Stomach (tissue), 9 donors: Measurements from ENCODE around the gene LAD1. TPM values are rescaled to one million over a fixed set of nuclear protein-coding genes. Genes with fewer than 3 reads are reported as not detected.
A peak's percentile ranks its signal among the peaks of the same experiment; 100 is the strongest.

ENCODE experiments used
- DNase-seq, 2 donors: peaks; one replicate each; pipeline versions ENCODE4 v3.0.0 to v3.0.0-alpha.2; 2013 to 2019
- H3K27ac ChIP-seq, 5 donors: fragments of 200-600 bp in 4 of 5; sonication (generic) in 4 of 5; one replicate each; pipeline ENCODE4 v1.5.1; 2013 to 2019; ENCODE audit warnings: mild to moderate bottlenecking in 1 of 5, moderate library complexity in 1 of 5
- H3K27me3 ChIP-seq, 3 donors: fragments of 200-600 bp; sonication (generic); one replicate each; pipeline ENCODE4 v1.5.1; 2017 to 2019; ENCODE audit warnings: mixed run types in 1 of 3
- H3K36me3 ChIP-seq, 4 donors: fragments of 200-600 bp; sonication (generic); 1 replicate in 3 of 4; 2 replicates in 1 of 4; pipeline ENCODE4 v1.5.1; 2016 to 2019
- H3K4me1 ChIP-seq, 4 donors: fragments of 200-600 bp; sonication (generic); one replicate each; pipeline ENCODE4 v1.5.1; 2016 to 2019
- H3K4me3 ChIP-seq, 4 donors: fragments of 200-600 bp; sonication (generic) in 3 of 4; one replicate each; pipeline ENCODE4 v1.5.1; 2016 to 2019; ENCODE audit warnings: mild to moderate bottlenecking in 1 of 4
- H3K9me3 ChIP-seq, 4 donors: fragments of 200-600 bp; sonication (generic); one replicate each; pipeline ENCODE4 v1.5.1; 2016 to 2019
- CTCF ChIP-seq, 7 experiments: fragments of 450-650 bp in 4 of 7; fragments of 200-600 bp in 3 of 7; sonication (generic) in 3 of 7; IDR thresholded peaks; one replicate each; pipeline ENCODE4 v1.5.1; 2016 to 2019; ENCODE audit warnings: antibody characterized with exemption in 7 of 7, control low read depth in 2 of 7, mild to moderate bottlenecking in 1 of 7
- EP300 ChIP-seq: sonication (generic); formaldehyde crosslinking; IDR thresholded peaks from one replicate; pipeline ENCODE4 v1.6.1; 2017; ENCODE audit warnings: antibody characterized with exemption
- POLR2A ChIP-seq, 4 donors: fragments of 450-650 bp; IDR thresholded peaks; one replicate each; pipeline ENCODE4 v1.6.1; 2016; ENCODE audit warnings: antibody characterized with exemption in 4 of 4, control low read depth in 2 of 4, mild to moderate bottlenecking in 1 of 4, moderate library complexity in 1 of 4
- POLR2AphosphoS5 ChIP-seq, 3 donors: sonication (generic); formaldehyde crosslinking; IDR thresholded peaks; one replicate each; pipeline ENCODE4 v1.6.1; 2016; ENCODE audit warnings: antibody characterized with exemption in 3 of 3
- whole genome bisulfite sequencing, 5 donors: extraction: QIAGEN DNeasy Blood & Tissue Kit in 3 of 5; methylation state at CpG; one replicate each; pipeline versions ENCODE4 v1.1.5 to v1.1.7; 2013 to 2018; 5-methylcytosine and 5-hydroxymethylcytosine counted together
- intact Hi-C: fragments of 100-400 bp; cut with DNase I; formaldehyde crosslinking; loops from one replicate; pipeline ENCODE4 v1.15.1; 2023; ENCODE audit warnings: low total_unique reads
- polyA plus RNA-seq, 3 donors: library from polyadenylated mRNA; stranded (reverse); fragments of 200-250 nt; gene quantifications; one replicate each; pipeline ENCODE4 v1.2.3, GENCODE V29; 2013
- total RNA-seq, 5 donors: library from RNA; depleted of rRNA; stranded (reverse); fragments of >200 nt; gene quantifications; one replicate each; pipeline versions ENCODE4 v1.1.0 to v1.2.3, GENCODE V29; 2014 to 2016
- donor health status: healthy with polysubstance abuse.
- donor health status: Bipolar disorder and iron deficiency.
- donor health status: healthy.

LAD1 gene
- total and polyA plus RNA-seq, 8 donors, result 23.7 to 151 (median 50.9) TPM

- no peaks in the 10 kb centered on the region for H3K9me3 ChIP-seq
- H3K36me3 ChIP-seq, result no peaks in the 10 kb centered on the region
- intact Hi-C loops, result loop anchor here (5.0 kb wide), 1 partner anchor 110 kb away; no protein-coding TSS in a partner anchor
- peak in 1 of 2 donors; percentile 69 for DNase-seq
- H3K27ac ChIP-seq, result no peak overlapping the region
- 39 to 48% (median 44%) methylated on average over 10 of the region's 10 CpGs for WGBS, 5 donors
- H3K4me1 ChIP-seq, result no peaks in the 10 kb centered on the region
- peaks cover 0 to 41% (median 0%) of the 10 kb centered on the region in 3 donors for H3K27me3 ChIP-seq
- H3K4me3 ChIP-seq, result no peak overlapping the region
- TF ChIP-seq EP300 (no peak), CTCF (IDR thresholded peaks at IDR 0.05) (peak in 5 of 7 experiments; percentile 54 to 81 (median 69))
Observed at GRCh38 chr1:201361652-201362504, 37.2 kb downstream of the LAD1 start.

DNA sequence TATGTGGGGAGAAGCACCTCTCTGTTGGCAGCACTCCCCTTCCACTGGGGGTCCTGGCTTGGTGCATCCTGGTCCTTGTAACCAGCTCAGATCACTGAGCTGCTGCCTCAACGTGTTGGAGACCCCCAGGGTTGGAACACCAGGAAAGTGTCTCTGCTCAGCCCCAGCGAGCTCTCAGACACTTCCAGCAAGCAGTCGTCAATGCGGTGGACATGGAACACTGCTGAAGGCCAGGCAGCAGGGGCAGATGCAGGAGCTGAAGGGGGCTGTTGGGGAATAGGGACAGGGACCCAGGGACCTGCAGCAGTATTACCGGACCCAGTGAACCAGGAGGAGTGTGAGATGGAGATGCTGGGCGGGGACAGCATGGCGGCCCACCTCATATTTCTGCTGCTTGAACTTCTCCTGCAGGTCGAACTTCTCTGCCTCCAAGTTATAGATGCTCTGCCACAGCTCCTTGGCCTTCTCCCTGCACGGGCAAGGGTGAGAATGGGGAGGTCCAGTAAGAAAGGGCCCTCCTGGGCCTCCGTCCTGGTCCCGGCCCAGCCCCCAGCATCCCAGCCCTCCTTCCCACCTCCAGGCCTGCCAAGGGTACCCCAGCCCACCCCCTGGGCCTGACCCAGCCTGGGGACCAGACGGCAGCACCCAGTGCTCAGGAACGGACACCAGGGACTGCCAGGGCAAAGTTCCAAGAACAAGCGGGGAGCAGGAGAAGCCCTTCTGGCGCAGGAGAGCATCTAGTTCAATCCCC lies 38.0 kb downstream of the LAD1 start:
- Histone ChIP-seq H3K4me1 (no peaks in the 10 kb centered on the region), H3K4me3 (no peak overlapping the region), H3K27ac (no peak overlapping the region), H3K36me3 (no peaks in the 10 kb centered on the region), H3K27me3 (peaks cover 0 to 39% (median 0%) of the 10 kb centered on the region in 3 donors), H3K9me3 (no peaks in the 10 kb centered on the region)
- intact Hi-C loops, result loop anchor here (5.0 kb wide), 1 partner anchor 109 kb away; no protein-coding TSS in a partner anchor
- 76 to 83% (median 81%) methylated on average over 11 to 15 of the region's 15 CpGs for WGBS, 5 donors
- no peak for TF ChIP-seq CTCF (IDR thresholded peaks at IDR 0.05)
- no peak for TF ChIP-seq POLR2AphosphoS5 (IDR thresholded peaks at IDR 0.05)
- no peak for TF ChIP-seq POLR2A (IDR thresholded peaks at IDR 0.05)
- no peak for TF ChIP-seq EP300
- DNase-seq, result no peak

DNA sequence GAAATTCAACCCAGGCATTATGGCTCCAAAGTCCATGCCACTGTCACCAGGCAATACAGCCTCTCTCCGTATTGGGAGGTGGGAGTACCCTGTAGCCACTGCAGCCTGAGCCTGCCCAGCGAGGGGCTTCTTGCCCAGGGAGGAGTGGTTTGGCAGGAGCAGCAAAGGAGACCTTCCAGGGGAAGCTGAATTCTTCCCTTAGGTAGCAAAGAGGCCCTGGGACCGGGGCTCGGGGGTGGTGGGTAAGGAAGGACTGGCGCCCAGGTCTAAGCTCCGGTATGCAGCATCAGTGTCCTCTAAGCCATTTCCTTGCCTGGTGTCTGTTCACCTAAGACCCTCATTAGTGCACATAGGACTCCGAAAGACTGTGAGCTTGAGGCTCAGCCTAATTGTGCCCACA lies 38.6 kb downstream of the LAD1 start:
- 65 to 89% (median 87%) methylated on average over 3 to 7 of the region's 7 CpGs for WGBS, 5 donors
- no peaks in the 10 kb centered on the region for H3K36me3 ChIP-seq
- intact Hi-C loops, result loop anchor here (5.0 kb wide), 1 partner anchor 108 kb away; no protein-coding TSS in a partner anchor
- H3K27me3 ChIP-seq, result peaks cover 0 to 39% (median 0%) of the 10 kb centered on the region in 3 donors
- H3K4me3 ChIP-seq, result no peak overlapping the region
- no peak for DNase-seq
- no peaks in the 10 kb centered on the region for H3K4me1 ChIP-seq
- H3K27ac ChIP-seq, result no peak overlapping the region
- no peak for TF ChIP-seq CTCF (IDR thresholded peaks at IDR 0.05)
- TF ChIP-seq POLR2A (IDR thresholded peaks at IDR 0.05), result no peak
- no peak for TF ChIP-seq EP300
- no peak for TF ChIP-seq POLR2AphosphoS5 (IDR thresholded peaks at IDR 0.05)
- H3K9me3 ChIP-seq, result no peaks in the 10 kb centered on the region

- Histone ChIP-seq H3K27me3 (peaks cover 0 to 43% (median 0%) of the 10 kb centered on the region in 3 donors), H3K9me3 (no peaks in the 10 kb centered on the region), H3K4me3 (no peak overlapping the region), H3K36me3 (no peaks in the 10 kb centered on the region), H3K27ac (no peak overlapping the region), H3K4me1 (no peaks in the 10 kb centered on the region)
- intact Hi-C loops, result loop anchor here (5.0 kb wide), 1 partner anchor 108 kb away; no protein-coding TSS in a partner anchor
- 82 to 92% (median 83%) methylated on average over 1 to 2 of the region's 2 CpGs for WGBS, 5 donors
- DNase-seq, result no peak
- TF ChIP-seq EP300 (no peak), POLR2AphosphoS5 (IDR thresholded peaks at IDR 0.05) (no peak), CTCF (IDR thresholded peaks at IDR 0.05) (no peak), POLR2A (IDR thresholded peaks at IDR 0.05) (no peak)
Observed at GRCh38 chr1:201359873-201360210, 39.3 kb downstream of the LAD1 start.
